Trophoblast cell (in vitro differentiated cells and primary cell): Measurements from ENCODE around the gene NEDD9.
A peak's percentile ranks its signal among the peaks of the same experiment; 100 is the strongest.

Experiments used
- DNase-seq, 2 donors: peaks; one replicate each; pipeline ENCODE4 v3.0.0-alpha.2; 2016
- H2AFZ ChIP-seq: 2 replicates; pipeline ENCODE4 v1.6.1; 2013; ENCODE audit warnings: low read length, moderate library complexity, mild to moderate bottlenecking; ENCODE audit not compliant: insufficient read depth, poor library complexity
- H2AK5ac ChIP-seq: 2 replicates; pipeline ENCODE4 v1.6.1; 2013; ENCODE audit warnings: mild to moderate bottlenecking, low read length
- H2BK120ac ChIP-seq: 2 replicates; pipeline ENCODE4 v1.6.1; 2013; ENCODE audit warnings: low read length, mild to moderate bottlenecking, moderate library complexity; ENCODE audit not compliant: insufficient read depth, poor library complexity
- H2BK12ac ChIP-seq: 2 replicates; pipeline ENCODE4 v1.6.1; 2013; ENCODE audit warnings: mild to moderate bottlenecking, low read length, moderate library complexity
- H2BK5ac ChIP-seq: 2 replicates; pipeline ENCODE4 v1.6.1; 2013; ENCODE audit warnings: low read length, low read depth, moderate library complexity, mild to moderate bottlenecking; ENCODE audit not compliant: poor library complexity
- H3K14ac ChIP-seq: 2 replicates; pipeline ENCODE4 v1.6.1; 2013; ENCODE audit warnings: mild to moderate bottlenecking, low read length
- H3K18ac ChIP-seq: 2 replicates; pipeline ENCODE4 v1.6.1; 2013; ENCODE audit warnings: mild to moderate bottlenecking, low read length
- H3K23ac ChIP-seq: 2 replicates; pipeline ENCODE4 v1.6.1; 2013; ENCODE audit warnings: low read length
- H3K27ac ChIP-seq: 2 replicates; pipeline ENCODE4 v1.5.1; 2013; ENCODE audit warnings: low read depth, mild to moderate bottlenecking, inconsistent platforms, low read length, moderate library complexity
- H3K27me3 ChIP-seq: 2 replicates; pipeline ENCODE4 v1.6.1; 2013; ENCODE audit warnings: inconsistent platforms, mild to moderate bottlenecking, low read length, moderate library complexity; ENCODE audit not compliant: insufficient read depth
- H3K36me3 ChIP-seq, 2 experiments: 1 replicate in 1 of 2; 2 replicates in 1 of 2; pipeline ENCODE4 v1.6.1; 2013; ENCODE audit warnings: low read length in 2 of 2, mild to moderate bottlenecking in 2 of 2, moderate library complexity in 1 of 2; ENCODE audit not compliant: insufficient read depth in 2 of 2, control insufficient read depth in 1 of 2
- H3K4ac ChIP-seq: 2 replicates; pipeline ENCODE4 v1.6.1; 2013; ENCODE audit warnings: low read depth, mild to moderate bottlenecking, low read length, moderate library complexity
- H3K4me1 ChIP-seq, 2 experiments: 1 replicate in 1 of 2; 2 replicates in 1 of 2; pipeline ENCODE4 v1.6.1; 2013; ENCODE audit warnings: low read length in 2 of 2, mild to moderate bottlenecking in 2 of 2, moderate library complexity in 1 of 2; ENCODE audit not compliant: insufficient read depth in 2 of 2, control insufficient read depth in 1 of 2
- H3K4me2 ChIP-seq: 2 replicates; pipeline ENCODE4 v1.6.1; 2013; ENCODE audit warnings: inconsistent platforms, mild to moderate bottlenecking, low read length, moderate library complexity
- H3K4me3 ChIP-seq: 2 replicates; pipeline ENCODE4 v1.5.1; 2013; ENCODE audit warnings: mild to moderate bottlenecking, low read depth, low read length, inconsistent platforms
- H3K79me1 ChIP-seq: one replicate; pipeline ENCODE4 v1.6.1; 2013; ENCODE audit warnings: low read length
- H3K79me2 ChIP-seq: 2 replicates; pipeline ENCODE4 v1.6.1; 2013; ENCODE audit warnings: low read length, mild to moderate bottlenecking; ENCODE audit not compliant: control insufficient read depth, insufficient read depth, poor library complexity
- H3K9ac ChIP-seq: 2 replicates; pipeline ENCODE4 v1.6.1; 2013; ENCODE audit warnings: mild to moderate bottlenecking, low read length
- H3K9me3 ChIP-seq: 2 replicates; pipeline ENCODE4 v1.6.1; 2013; ENCODE audit warnings: low read depth, mild to moderate bottlenecking, control low read depth, inconsistent platforms, low read length; ENCODE audit not compliant: insufficient read depth
- H4K12ac ChIP-seq: 2 replicates; pipeline ENCODE4 v1.6.1; 2013; ENCODE audit warnings: low read depth, mild to moderate bottlenecking, low read length, moderate library complexity
- H4K8ac ChIP-seq: 2 replicates; pipeline ENCODE4 v1.6.1; 2013; ENCODE audit warnings: low read depth, mild to moderate bottlenecking, low read length, moderate library complexity
- H4K91ac ChIP-seq: one replicate; pipeline ENCODE4 v1.6.1; 2013; ENCODE audit warnings: low read depth, mild to moderate bottlenecking, low read length, moderate library complexity
- WGBS: extraction: QIAGEN DNeasy Blood & Tissue Kit; methylation state at CpG from one replicate; pipeline ENCODE4 v1.1.7; 2013; ENCODE audit warnings: missing lambda C conversion rate; ENCODE audit not compliant: insufficient read length, insufficient coverage; ENCODE audit errors: extremely low coverage; 5-methylcytosine and 5-hydroxymethylcytosine counted together

Gene NEDD9

DNA sequence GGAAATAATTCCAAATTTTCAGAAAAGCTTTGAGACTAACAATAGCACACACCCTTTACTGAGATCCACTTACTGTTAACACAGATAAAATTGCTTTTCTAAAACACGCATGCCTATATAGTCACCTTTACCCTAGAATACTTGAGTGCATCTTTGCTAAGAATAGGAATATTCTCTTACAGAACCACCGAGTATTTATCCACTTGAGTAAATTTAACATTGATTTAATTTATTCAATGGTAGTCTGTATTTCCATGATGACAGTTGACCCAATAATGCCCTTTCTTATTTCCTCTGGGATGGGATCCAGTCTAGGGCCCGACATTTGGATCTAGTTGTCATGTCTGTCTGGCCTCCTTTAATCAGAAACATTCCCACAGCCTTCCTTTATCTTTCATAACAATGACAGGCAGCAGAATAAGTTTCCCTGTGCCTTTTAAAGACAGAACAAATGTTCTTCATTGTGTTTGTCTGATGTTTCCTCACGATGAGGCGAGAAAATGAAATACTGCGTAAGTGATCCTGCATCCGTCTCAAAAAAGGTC lies 64.3 kb downstream of the NEDD9 start:
- no peaks in the 10 kb centered on the region for H3K36me3 ChIP-seq
- no peaks in the 10 kb centered on the region for H3K9me3 ChIP-seq
- DNase-seq = no peak
- no peak overlapping the region for H3K4ac ChIP-seq
- no peak overlapping the region for H4K91ac ChIP-seq
- no peak overlapping the region for H2AK5ac ChIP-seq
- H2AFZ ChIP-seq = no peak overlapping the region
- no peak overlapping the region for H4K12ac ChIP-seq
- no peaks in the 10 kb centered on the region for H3K27me3 ChIP-seq
- no peak overlapping the region for H2BK12ac ChIP-seq
- no peak overlapping the region for H3K4me2 ChIP-seq
- no peak overlapping the region for H3K27ac ChIP-seq
- no CpG with 5 or more reads among the region's 7 CpGs for WGBS
- H3K79me1 ChIP-seq = peaks cover 21% of the 10 kb centered on the region
- no peak overlapping the region for H3K9ac ChIP-seq
- no peak overlapping the region for H2BK5ac ChIP-seq
- H2BK120ac ChIP-seq = no peak overlapping the region
- H3K18ac ChIP-seq = no peak overlapping the region
- no peak overlapping the region for H4K8ac ChIP-seq
- H3K23ac ChIP-seq = no peak overlapping the region
- H3K79me2 ChIP-seq = no peaks in the 10 kb centered on the region
- H3K14ac ChIP-seq = no peak overlapping the region
- H3K4me1 ChIP-seq = peaks cover 9 to 12% of the 10 kb centered on the region in 2 experiments
- no peak overlapping the region for H3K4me3 ChIP-seq

DNA sequence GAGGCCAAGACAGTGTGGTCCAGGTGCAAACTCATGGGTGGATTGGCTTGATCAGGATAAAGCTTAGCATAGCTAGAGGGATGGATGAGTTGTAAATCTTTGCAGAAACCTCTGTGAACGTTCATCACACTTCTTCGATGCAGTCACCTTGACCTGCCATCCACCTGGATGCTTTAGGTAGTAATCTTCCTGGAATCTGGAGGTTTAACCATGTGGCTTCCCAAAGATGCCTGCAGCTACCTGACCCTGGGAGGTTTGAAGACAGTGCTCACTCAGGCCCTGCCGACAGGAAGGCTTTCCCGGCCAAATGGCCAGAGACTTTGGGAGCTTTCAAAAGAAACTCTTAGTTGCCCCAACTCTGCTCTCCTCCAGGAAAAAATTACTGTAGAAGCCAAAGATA lies 65.5 kb downstream of the NEDD9 start:
- no peak overlapping the region for H4K12ac ChIP-seq
- peaks cover 7 to 9% of the 10 kb centered on the region in 2 experiments for H3K4me1 ChIP-seq
- H2BK5ac ChIP-seq = no peak overlapping the region
- no peak overlapping the region for H4K8ac ChIP-seq
- H3K4me3 ChIP-seq = no peak overlapping the region
- H2BK120ac ChIP-seq = no peak overlapping the region
- no peak overlapping the region for H3K14ac ChIP-seq
- H3K9ac ChIP-seq = no peak overlapping the region
- no peak for DNase-seq
- H3K79me1 ChIP-seq = peaks cover 18% of the 10 kb centered on the region
- H3K4me2 ChIP-seq = no peak overlapping the region
- no peaks in the 10 kb centered on the region for H3K9me3 ChIP-seq
- H2AFZ ChIP-seq = no peak overlapping the region
- no peaks in the 10 kb centered on the region for H3K36me3 ChIP-seq
- H2BK12ac ChIP-seq = no peak overlapping the region
- H3K79me2 ChIP-seq = no peaks in the 10 kb centered on the region
- no peak overlapping the region for H3K27ac ChIP-seq
- no peak overlapping the region for H4K91ac ChIP-seq
- no CpG with 5 or more reads among the region's 4 CpGs for WGBS
- no peak overlapping the region for H2AK5ac ChIP-seq
- no peak overlapping the region for H3K23ac ChIP-seq
- no peak overlapping the region for H3K4ac ChIP-seq
- H3K27me3 ChIP-seq = no peaks in the 10 kb centered on the region
- H3K18ac ChIP-seq = no peak overlapping the region

DNA sequence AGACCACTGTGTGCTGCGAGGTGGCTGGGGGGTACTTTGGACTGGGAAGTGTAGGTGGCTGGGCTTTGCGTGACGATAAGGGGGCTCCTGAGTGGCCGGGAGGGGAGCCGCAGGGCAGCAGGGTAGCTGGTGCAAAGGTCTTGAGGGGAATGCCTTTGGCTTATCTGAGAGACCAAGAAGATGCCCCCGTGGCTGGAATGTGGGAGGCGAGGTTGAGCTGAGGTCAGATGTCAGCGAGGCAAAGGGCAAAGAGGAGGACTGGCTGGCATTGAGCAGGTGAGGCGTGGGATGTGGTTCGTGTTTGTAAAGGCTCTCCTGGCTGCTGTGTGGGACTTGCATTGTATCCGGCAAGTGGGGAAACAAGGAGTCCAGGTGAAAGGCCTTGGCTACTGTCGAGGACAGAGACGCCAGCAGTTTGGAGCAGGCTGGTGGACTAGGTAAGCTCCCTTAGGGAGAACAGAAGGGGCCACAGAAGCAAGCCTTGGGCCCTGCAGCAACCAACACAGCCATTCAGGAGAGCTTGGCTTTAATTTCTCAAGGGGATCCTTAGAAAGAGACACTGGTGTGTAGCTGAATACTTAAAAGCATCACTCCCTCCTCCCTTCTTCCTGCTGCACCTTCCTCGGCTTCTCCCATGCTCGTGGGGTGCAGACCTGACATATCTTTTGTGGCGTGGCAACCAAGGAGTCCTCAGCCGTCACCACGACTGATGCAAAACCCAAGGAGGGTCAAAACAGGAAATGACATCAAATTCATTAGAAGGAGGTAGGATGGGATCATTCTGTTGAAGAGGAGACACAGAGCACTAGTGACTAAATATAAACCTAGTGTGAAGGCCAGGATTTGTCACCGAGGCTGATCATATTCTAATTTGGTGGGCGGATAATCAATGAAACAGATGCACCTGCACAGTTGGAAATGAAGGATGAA lies 67.5 kb downstream of the NEDD9 start:
- Histone ChIP-seq H3K9me3 (no peaks in the 10 kb centered on the region), H3K14ac (no peak overlapping the region), H3K4me2 (no peak overlapping the region), H3K23ac (no peak overlapping the region), H2BK5ac (no peak overlapping the region), H2AK5ac (peak overlapping the region; percentile 7), H2BK120ac (peak overlapping the region; percentile 36), H2BK12ac (peak overlapping the region; percentile 39), H3K4me3 (no peak overlapping the region), H3K4me1 (peaks cover 7 to 14% of the 10 kb centered on the region in 2 experiments), H3K27me3 (no peaks in the 10 kb centered on the region), H4K91ac (no peak overlapping the region), H3K9ac (no peak overlapping the region), H3K36me3 (no peaks in the 10 kb centered on the region), H4K12ac (no peak overlapping the region), H3K27ac (no peak overlapping the region), H3K79me1 (peaks cover 9% of the 10 kb centered on the region), H3K79me2 (no peaks in the 10 kb centered on the region), H3K18ac (peak overlapping the region; percentile 61), H2AFZ (peak overlapping the region; percentile 25), H4K8ac (no peak overlapping the region), H3K4ac (no peak overlapping the region)
- WGBS = no CpG with 5 or more reads among the region's 20 CpGs
- DNase-seq = no peak

DNA sequence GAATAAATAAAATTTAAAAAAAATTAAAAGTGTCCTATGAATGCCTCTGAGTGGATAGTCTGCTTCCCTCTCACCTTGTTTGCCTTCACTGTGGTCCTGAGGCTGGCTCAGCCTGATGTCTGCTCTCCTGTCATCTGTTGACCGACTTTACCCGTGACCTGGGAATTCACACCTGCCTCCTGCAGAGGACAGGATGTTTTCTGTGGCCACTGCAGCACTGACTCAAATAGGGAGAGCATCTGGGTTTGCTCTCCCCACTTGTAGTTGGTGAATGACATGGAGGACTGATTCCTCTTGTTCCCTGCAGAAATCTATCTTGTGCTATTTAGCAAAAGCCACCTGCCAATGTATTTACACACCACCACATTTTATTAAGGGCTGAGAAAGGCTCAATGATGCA lies 68.5 kb downstream of the NEDD9 start:
- Histone ChIP-seq H3K79me2 (no peaks in the 10 kb centered on the region), H3K79me1 (peaks cover 9% of the 10 kb centered on the region), H4K91ac (no peak overlapping the region), H2AK5ac (no peak overlapping the region), H3K4ac (no peak overlapping the region), H2BK120ac (peak overlapping the region; percentile 68), H4K12ac (no peak overlapping the region), H3K23ac (no peak overlapping the region), H3K27me3 (no peaks in the 10 kb centered on the region), H4K8ac (no peak overlapping the region), H3K4me2 (no peak overlapping the region), H3K36me3 (no peaks in the 10 kb centered on the region), H3K4me1 (peaks cover 7 to 14% of the 10 kb centered on the region in 2 experiments), H2BK5ac (no peak overlapping the region), H3K14ac (no peak overlapping the region), H2BK12ac (no peak overlapping the region), H3K9ac (no peak overlapping the region), H2AFZ (no peak overlapping the region), H3K27ac (no peak overlapping the region), H3K9me3 (no peaks in the 10 kb centered on the region), H3K4me3 (no peak overlapping the region), H3K18ac (no peak overlapping the region)
- no CpG with 5 or more reads among the region's 2 CpGs for WGBS
- DNase-seq = no peak
